GM12878 (cell line): ENCODE data around the gene TULP4. TPM values are rescaled to one million over a fixed set of nuclear protein-coding genes. Genes with fewer than 3 reads are reported as not detected.

Source experiments
- ATAC-seq: fragments of 200-7000 bp; cut with Tn5 transposase; 3 replicates; pipeline ENCODE4 v1.9.1; 2020; ENCODE audit warnings: mild to moderate bottlenecking, moderate library complexity
- BruUV-seq: library from RNA; stranded (reverse); fragments of 400-500 nt; replicated peaks from 2 replicates; lab custom pipeline; 2021; lab: Mats Ljungman, UMichigan
- CTCF ChIA-PET: fragments of 300-600 bp; sonication (Branson Sonifier 250); formaldehyde crosslinking; extraction: SDS; loops from one replicate; lab custom pipeline; 2021; ENCODE audit warnings: inconsistent platforms; lab: Yijun Ruan, JAX
- POLR2A ChIA-PET: fragments of 350-600 bp; formaldehyde crosslinking; extraction: SDS; loops from one replicate; lab custom pipeline; 2021; ENCODE audit warnings: inconsistent platforms; lab: Charles Lee
- RAD21 ChIA-PET: fragments of 300-600 bp; sonication (Branson Sonifier 250); formaldehyde crosslinking; loops from one replicate; lab custom pipeline; 2023; ENCODE audit warnings: antibody characterized with exemption; ENCODE audit not compliant: unreplicated experiment; lab: Charles Lee
- SMC1A ChIA-PET: fragments of 300-600 bp; sonication (Branson Sonifier 250); formaldehyde crosslinking; loops from one replicate; lab custom pipeline; 2023; ENCODE audit not compliant: unreplicated experiment, uncharacterized antibody; lab: Charles Lee
- DNase-seq: peaks from one replicate; pipeline ENCODE4 v3.0.0-alpha.2; 2011; ENCODE audit warnings: low read depth, low spot score
- FAIRE-seq: peaks from 3 replicates; lab custom pipeline; 2011; peaks lifted over from hg19 to GRCh38; lab: Jason Lieb, UNC
- H2AFZ ChIP-seq: 2 replicates; pipeline ENCODE4 v1.6.0; 2011; ENCODE audit warnings: low read depth, low read length, control low read depth; ENCODE audit not compliant: control insufficient read depth
- H3K27ac ChIP-seq: 2 replicates; pipeline ENCODE4 v1.5.1; 2011; ENCODE audit warnings: control low read depth; ENCODE audit not compliant: control insufficient read depth, insufficient read depth
- H3K27me3 ChIP-seq, 2 experiments: replicated peaks in 1 of 2; 2 replicates each; pipeline versions ENCODE4 v1.6.0 to v1.6.1; 2011; ENCODE audit warnings: low read length in 1 of 2; ENCODE audit not compliant: control insufficient read depth in 2 of 2, insufficient read depth in 2 of 2
- H3K36me3 ChIP-seq, 2 experiments: 2 replicates each; pipeline ENCODE4 v1.5.1; 2011; ENCODE audit warnings: low read length in 1 of 2; ENCODE audit not compliant: control insufficient read depth in 2 of 2, insufficient read depth in 2 of 2
- H3K4me1 ChIP-seq: 2 replicates; pipeline ENCODE4 v1.6.1; 2011; ENCODE audit warnings: mild to moderate bottlenecking, low read length, moderate library complexity, mixed read lengths; ENCODE audit not compliant: control insufficient read depth, insufficient read depth
- H3K4me2 ChIP-seq: 2 replicates; pipeline ENCODE4 v1.6.0; 2011; ENCODE audit warnings: control low read depth; ENCODE audit not compliant: control insufficient read depth, insufficient read depth
- H3K4me3 ChIP-seq: fragments of 200-600 bp; sonication (generic); 2 replicates; pipeline ENCODE4 v1.5.1; 2016
- H3K79me2 ChIP-seq: 2 replicates; pipeline ENCODE4 v1.6.0; 2011; ENCODE audit warnings: low read length; ENCODE audit not compliant: control insufficient read depth, insufficient read depth
- H3K9ac ChIP-seq: 2 replicates; pipeline ENCODE4 v1.8.0; 2011; ENCODE audit warnings: low read length, control low read depth, mixed read lengths; ENCODE audit not compliant: control insufficient read depth, insufficient read depth
- H3K9me3 ChIP-seq: replicated peaks from 3 replicates; pipeline ENCODE4 v1.5.1; 2011; ENCODE audit warnings: mild to moderate bottlenecking, low read length; ENCODE audit not compliant: control insufficient read depth, insufficient read depth
- H4K20me1 ChIP-seq: 2 replicates; pipeline ENCODE4 v1.6.0; 2011; ENCODE audit not compliant: control insufficient read depth, insufficient read depth
- CBFB ChIP-seq: IDR thresholded peaks from 2 replicates; pipeline ENCODE4 v1.6.1; 2016; ENCODE audit warnings: antibody characterized with exemption, low read depth
- ESRRA ChIP-seq: IDR thresholded peaks from 2 replicates; pipeline ENCODE4 v1.6.1; 2012; ENCODE audit warnings: mild to moderate bottlenecking, low read length, improper control_type of control experiment
- FOXK2 ChIP-seq: fragments of 450-650 bp; IDR thresholded peaks from 2 replicates; pipeline ENCODE4 v1.6.1; 2017; ENCODE audit warnings: mild to moderate bottlenecking, moderate library complexity
- IKZF2 ChIP-seq, 2 experiments: fragments of 450-650 bp; IDR thresholded peaks; 2 replicates each; pipeline ENCODE4 v1.6.1; 2017; ENCODE audit warnings: mild to moderate bottlenecking in 2 of 2, moderate library complexity in 2 of 2
- JUND ChIP-seq: IDR thresholded peaks from 2 replicates; pipeline ENCODE4 v1.6.1; 2012; ENCODE audit warnings: low read depth, mild to moderate bottlenecking, low read length, improper control_type of control experiment, moderate library complexity
- MEF2B ChIP-seq: fragments of 450-650 bp; IDR thresholded peaks from 2 replicates; pipeline ENCODE4 v1.6.1; 2018; ENCODE audit warnings: mild to moderate bottlenecking, moderate library complexity; ENCODE audit not compliant: partially characterized antibody, poor library complexity, severe bottlenecking
- STAT3 ChIP-seq: IDR thresholded peaks from 2 replicates; pipeline ENCODE4 v1.6.1; 2011; ENCODE audit warnings: low read depth, low read length, improper control_type of control experiment
- YY1 ChIP-seq: IDR thresholded peaks from 2 replicates; pipeline ENCODE4 v1.6.1; 2011; ENCODE audit warnings: low read depth, mild to moderate bottlenecking, low read length
- WGBS: methylation state at CpG from one replicate; pipeline ENCODE4 v1.1.6; 2016; ENCODE audit warnings: low lambda C conversion rate; ENCODE audit not compliant: insufficient replicate concordance, insufficient coverage; ENCODE audit errors: missing lambda C conversion rate; 5-methylcytosine and 5-hydroxymethylcytosine counted together
- in situ Hi-C: fragments of 300-500 bp; cut with MboI; formaldehyde crosslinking; loops from 9 replicates; pipeline ENCODE4 v1.14.3; 2018; ENCODE audit warnings: mixed read lengths
- intact Hi-C: fragments of 100-400 bp; cut with micrococcal nuclease; formaldehyde crosslinking; loops from one replicate; pipeline ENCODE4 v1.14.2; 2022; ENCODE audit not compliant: unreplicated experiment
- polyA plus RNA-seq, 11 experiments: library from polyadenylated mRNA; depleted of rRNA in 4 of 11; unstranded in 6 of 11; stranded (reverse) in 5 of 11; fragments of >200 nt; fragmentation: Nextera tagmentation in 4 of 11; fragmentation: Illumina TruSeq in 1 of 11; extraction: Ambion mirVana in 4 of 11; extraction: Trizol in 1 of 11; gene quantifications; 1 replicate in 1 of 11; 2 replicates in 10 of 11; pipeline versions ENCODE4 v1.2.1 to v1.2.3, GENCODE V29; 2011 to 2016; ENCODE audit warnings: inconsistent platforms in 2 of 11, missing spikeins in 2 of 11, low read depth in 1 of 11
- total RNA-seq, 4 experiments: library from RNA; depleted of rRNA in 3 of 4; stranded (reverse); fragments of >200 nt in 3 of 4; fragmentation: Illumina TruSeq in 1 of 4; extraction: Trizol in 1 of 4; gene quantifications; 2 replicates each; pipeline versions ENCODE4 v1.2.1 to v1.2.3, GENCODE V29; 2013 to 2021
- TF ChIP-seq, protein P1 (sequence below): fragments of 450-650 bp; formaldehyde crosslinking; IDR thresholded peaks from 2 replicates; pipeline ENCODE4 v1.5.0; 2022; ENCODE audit warnings: mild to moderate bottlenecking, missing genetic modification characterization
- TF ChIP-seq, protein P2 (sequence below): fragments of 150-350 bp; IDR thresholded peaks from 2 replicates; pipeline ENCODE4 v1.6.1; 2014; ENCODE audit warnings: mild to moderate bottlenecking, low read depth, low read length

The TULP4 gene
- total and polyA plus RNA-seq, 10 of the 15 experiments (the other 5 are each of a cell fraction or from before 2014, with no cell fraction given): 0.73 to 31.8 (median 14.0) TPM

DNA sequence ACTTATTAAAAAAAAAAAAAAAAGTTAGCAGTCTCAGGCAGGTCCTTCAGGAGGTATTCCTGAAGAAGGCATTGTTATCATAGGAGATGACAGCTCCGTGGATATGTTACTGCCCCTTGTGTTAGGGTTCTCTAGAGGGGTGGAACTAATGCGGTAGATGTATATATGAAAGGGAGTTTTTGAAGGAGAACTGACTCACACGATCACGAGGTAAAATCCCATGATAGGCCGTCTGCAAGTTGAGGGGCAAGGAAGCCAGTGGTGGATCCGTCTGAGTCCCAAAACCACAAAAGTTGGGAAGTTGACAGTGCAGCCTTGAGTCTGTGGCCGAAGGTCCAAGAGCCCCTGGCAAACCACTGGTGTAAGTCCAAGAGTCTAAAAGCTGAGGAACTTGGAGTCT lies 103.4 kb downstream of the TULP4 start:
- RAD21 ChIA-PET: no interaction called here

DNA sequence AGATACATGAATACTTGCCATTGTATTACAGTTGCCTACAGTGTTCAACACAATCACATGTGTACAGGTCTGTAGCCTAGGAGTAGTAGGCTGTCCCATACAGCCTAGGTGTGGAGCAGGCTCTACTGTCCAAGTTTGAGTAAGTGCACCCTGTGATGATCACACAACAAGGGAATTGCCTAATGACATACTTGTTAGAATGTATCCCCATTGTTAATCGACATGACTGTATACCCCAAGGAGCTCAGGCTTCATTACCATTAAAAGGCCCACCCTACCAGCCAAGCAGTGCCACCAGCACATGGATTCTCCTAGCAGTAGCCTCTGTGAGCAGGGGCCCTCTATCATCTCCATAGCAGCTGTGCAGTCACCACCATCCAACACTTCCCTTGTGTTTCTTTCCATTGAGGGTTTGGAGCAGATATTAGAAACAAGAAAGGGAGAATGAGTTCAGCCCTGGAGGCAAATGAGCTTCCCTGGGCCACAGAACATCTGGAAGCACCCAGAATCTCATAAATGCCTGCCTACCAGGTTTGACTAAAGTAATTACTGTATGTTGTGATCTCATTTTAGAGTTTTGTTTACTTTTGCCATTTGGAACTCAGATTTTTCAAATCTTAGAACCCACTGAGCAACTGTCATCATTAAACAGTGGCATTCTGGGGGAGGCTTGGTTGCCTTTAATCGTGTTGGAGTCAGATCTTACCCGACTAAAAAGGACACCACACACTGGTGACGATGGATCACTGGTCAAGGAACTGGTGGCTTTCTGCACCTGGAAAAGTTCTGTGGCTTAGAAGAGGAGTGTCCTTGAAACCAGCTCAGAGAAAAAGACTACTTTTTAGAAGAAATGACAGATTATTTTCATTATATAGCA lies 104.9 kb downstream of the TULP4 start:
- Histone ChIP-seq H2AFZ (no peak overlapping the region), H3K9ac (no peak overlapping the region), H3K27me3 (no peaks in the 10 kb centered on the region), H4K20me1 (no peaks in the 10 kb centered on the region), H3K79me2 (no peaks in the 10 kb centered on the region), H3K36me3 (peaks cover 2 to 5% of the 10 kb centered on the region in 2 experiments; a peak in 3 of 4 replicates), H3K4me3 (no peak overlapping the region), H3K27ac (no peak overlapping the region), H3K9me3 (no peaks in the 10 kb centered on the region)
- intact Hi-C loops: no loop called here
- no TSS peak for BruUV-seq
- no peak for ATAC-seq
- 100% methylated on average over 4 of the region's 4 CpGs for WGBS
- CTCF ChIA-PET: interaction anchor here (0.6 to 0.9 kb wide), 2 partner anchors 56 to 170 kb away, joined by 3 read pairs; no protein-coding TSS in a partner anchor
- DNase-seq: no peak
- no peak for TF ChIP-seq FOXK2
- TF ChIP-seq, protein P1, sequence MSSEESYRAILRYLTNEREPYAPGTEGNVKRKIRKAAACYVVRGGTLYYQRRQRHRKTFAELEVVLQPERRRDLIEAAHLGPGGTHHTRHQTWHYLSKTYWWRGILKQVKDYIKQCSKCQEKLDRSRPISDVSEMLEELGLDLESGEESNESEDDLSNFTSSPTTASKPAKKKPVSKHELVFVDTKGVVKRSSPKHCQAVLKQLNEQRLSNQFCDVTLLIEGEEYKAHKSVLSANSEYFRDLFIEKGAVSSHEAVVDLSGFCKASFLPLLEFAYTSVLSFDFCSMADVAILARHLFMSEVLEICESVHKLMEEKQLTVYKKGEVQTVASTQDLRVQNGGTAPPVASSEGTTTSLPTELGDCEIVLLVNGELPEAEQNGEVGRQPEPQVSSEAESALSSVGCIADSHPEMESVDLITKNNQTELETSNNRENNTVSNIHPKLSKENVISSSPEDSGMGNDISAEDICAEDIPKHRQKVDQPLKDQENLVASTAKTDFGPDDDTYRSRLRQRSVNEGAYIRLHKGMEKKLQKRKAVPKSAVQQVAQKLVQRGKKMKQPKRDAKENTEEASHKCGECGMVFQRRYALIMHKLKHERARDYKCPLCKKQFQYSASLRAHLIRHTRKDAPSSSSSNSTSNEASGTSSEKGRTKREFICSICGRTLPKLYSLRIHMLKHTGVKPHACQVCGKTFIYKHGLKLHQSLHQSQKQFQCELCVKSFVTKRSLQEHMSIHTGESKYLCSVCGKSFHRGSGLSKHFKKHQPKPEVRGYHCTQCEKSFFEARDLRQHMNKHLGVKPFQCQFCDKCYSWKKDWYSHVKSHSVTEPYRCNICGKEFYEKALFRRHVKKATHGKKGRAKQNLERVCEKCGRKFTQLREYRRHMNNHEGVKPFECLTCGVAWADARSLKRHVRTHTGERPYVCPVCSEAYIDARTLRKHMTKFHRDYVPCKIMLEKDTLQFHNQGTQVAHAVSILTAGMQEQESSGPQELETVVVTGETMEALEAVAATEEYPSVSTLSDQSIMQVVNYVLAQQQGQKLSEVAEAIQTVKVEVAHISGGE (CRISPR knock-in tag): no peak
- TF ChIP-seq CBFB: no peak
- no peak for TF ChIP-seq STAT3
- no peak for TF ChIP-seq YY1
- TF ChIP-seq ESRRA: no peak
- TF ChIP-seq, protein P2, sequence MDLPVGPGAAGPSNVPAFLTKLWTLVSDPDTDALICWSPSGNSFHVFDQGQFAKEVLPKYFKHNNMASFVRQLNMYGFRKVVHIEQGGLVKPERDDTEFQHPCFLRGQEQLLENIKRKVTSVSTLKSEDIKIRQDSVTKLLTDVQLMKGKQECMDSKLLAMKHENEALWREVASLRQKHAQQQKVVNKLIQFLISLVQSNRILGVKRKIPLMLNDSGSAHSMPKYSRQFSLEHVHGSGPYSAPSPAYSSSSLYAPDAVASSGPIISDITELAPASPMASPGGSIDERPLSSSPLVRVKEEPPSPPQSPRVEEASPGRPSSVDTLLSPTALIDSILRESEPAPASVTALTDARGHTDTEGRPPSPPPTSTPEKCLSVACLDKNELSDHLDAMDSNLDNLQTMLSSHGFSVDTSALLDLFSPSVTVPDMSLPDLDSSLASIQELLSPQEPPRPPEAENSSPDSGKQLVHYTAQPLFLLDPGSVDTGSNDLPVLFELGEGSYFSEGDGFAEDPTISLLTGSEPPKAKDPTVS: no peak
- no peak for TF ChIP-seq MEF2B
- no peak for TF ChIP-seq JUND
- TF ChIP-seq, all 136 proteins: peak for 0
- SMC1A ChIA-PET: interaction anchor here (1.1 to 2.2 kb wide), 3 partner anchors 9 to 102 kb away, joined by 3 to 7 read pairs (median 5); no protein-coding TSS in a partner anchor
- in situ Hi-C loops: no loop called here
- peak; percentile 7 for FAIRE-seq
- no peak overlapping the region for H3K4me2 ChIP-seq
- RAD21 ChIA-PET: interaction anchor here (1.3 kb wide), 1 partner anchor 14 kb away, joined by 6 read pairs; no protein-coding TSS in a partner anchor
- no peaks in the 10 kb centered on the region for H3K4me1 ChIP-seq
- POLR2A ChIA-PET: interaction anchor here (0.5 kb wide), 1 partner anchor 148 kb away, joined by 5 read pairs; no protein-coding TSS in a partner anchor

More for the DNA sequence above, 103.4 kb downstream of the TULP4 start:
- WGBS: 84% methylated on average over 7 of the region's 7 CpGs
- ChIA-PET POLR2A (no interaction called here), SMC1A (interaction anchor here (1.3 to 2.2 kb wide), 2 partner anchors 8 to 10 kb away, joined by 3 to 7 read pairs; no protein-coding TSS in a partner anchor), CTCF (no interaction called here)
- Histone ChIP-seq H3K9me3 (no peaks in the 10 kb centered on the region), H3K36me3 (peaks cover 2 to 5% of the 10 kb centered on the region in 2 experiments; a peak in 3 of 4 replicates), H4K20me1 (no peaks in the 10 kb centered on the region; the same call in 1 of the 2 replicates), H3K27ac (no peak overlapping the region), H3K4me1 (no peaks in the 10 kb centered on the region), H3K4me3 (no peak overlapping the region), H3K4me2 (no peak overlapping the region), H3K27me3 (no peaks in the 10 kb centered on the region), H3K79me2 (no peaks in the 10 kb centered on the region), H3K9ac (no peak overlapping the region), H2AFZ (no peak overlapping the region)
- intact Hi-C loops: no loop called here
- DNase-seq: no peak
- in situ Hi-C loops: no loop called here
- no peak for FAIRE-seq
- no peak for ATAC-seq
- BruUV-seq: no TSS peak
- TF ChIP-seq IKZF2 (IDR thresholded peaks at IDR 0.05) (no peak), JUND (no peak)
